ENCODE data around the gene AKR1B1. TPM values are rescaled to one million over a fixed set of nuclear protein-coding genes. Genes with fewer than 3 reads are reported as not detected.

Gene AKR1B1
- total and polyA plus RNA-seq, 2 of the 13 experiments (the other 11 are each of a cell fraction or from before 2014, with no cell fraction given), result 89.9 to 133 TPM

- TF ChIP-seq ZNF614 (CRISPR knock-in tag; IDR thresholded peaks at IDR 0.05; ENCODE audit: borderline replicate concordance) (peak; percentile 33), ZNF605 (CRISPR knock-in tag; IDR thresholded peaks at IDR 0.05) (0 out of 2 replicates have a peak, but pooled peaks have one; percentile 3), RFX5 (IDR thresholded peaks at IDR 0.05; ENCODE audit: low read depth, low read length) (peak; percentile 83), FOXA3 (CRISPR knock-in tag; IDR thresholded peaks at IDR 0.05) (peak; percentile 58), TBX2 (CRISPR knock-in tag; IDR thresholded peaks at IDR 0.05; ENCODE audit: borderline replicate concordance) (peak; percentile 60), SIX1 (CRISPR knock-in tag; IDR thresholded peaks at IDR 0.05; ENCODE audit: borderline replicate concordance) (0 out of 2 replicates have a peak, but pooled peaks have one; percentile 34), ZSCAN31 (CRISPR knock-in tag; IDR thresholded peaks at IDR 0.05; ENCODE audit: low read depth) (peak; percentile 54; the same call in 1 of the 2 replicates), ZNF225 (CRISPR knock-in tag; IDR thresholded peaks at IDR 0.05) (peak; percentile 74; the same call in 1 of the 2 replicates), CBX2 (IDR thresholded peaks at IDR 0.05; ENCODE audit: low read depth, low read length) (no peak), CBX2 (CRISPR knock-in tag; IDR thresholded peaks at IDR 0.05; ENCODE audit: low read depth) (no peak), RXRB (CRISPR knock-in tag; IDR thresholded peaks at IDR 0.05; ENCODE audit: borderline replicate concordance) (peak; percentile 58; the same call in 1 of the 2 replicates), CC2D1A (CRISPR knock-in tag; IDR thresholded peaks at IDR 0.05) (no peak), ZBTB33 (CRISPR knock-in tag; IDR thresholded peaks at IDR 0.05) (0 out of 2 replicates have a peak, but pooled peaks have one; percentile 29), RARA (CRISPR knock-in tag; IDR thresholded peaks at IDR 0.05) (no peak), ZUFSP (CRISPR knock-in tag; IDR thresholded peaks at IDR 0.05; ENCODE audit: borderline replicate concordance) (no peak), SALL1 (CRISPR knock-in tag; IDR thresholded peaks at IDR 0.05) (peak; percentile 33; the same call in 1 of the 2 replicates), ZNF331 (CRISPR knock-in tag; IDR thresholded peaks at IDR 0.05) (peak; percentile 44; the same call in 1 of the 2 replicates)
- TF ChIP-seq, protein P1, sequence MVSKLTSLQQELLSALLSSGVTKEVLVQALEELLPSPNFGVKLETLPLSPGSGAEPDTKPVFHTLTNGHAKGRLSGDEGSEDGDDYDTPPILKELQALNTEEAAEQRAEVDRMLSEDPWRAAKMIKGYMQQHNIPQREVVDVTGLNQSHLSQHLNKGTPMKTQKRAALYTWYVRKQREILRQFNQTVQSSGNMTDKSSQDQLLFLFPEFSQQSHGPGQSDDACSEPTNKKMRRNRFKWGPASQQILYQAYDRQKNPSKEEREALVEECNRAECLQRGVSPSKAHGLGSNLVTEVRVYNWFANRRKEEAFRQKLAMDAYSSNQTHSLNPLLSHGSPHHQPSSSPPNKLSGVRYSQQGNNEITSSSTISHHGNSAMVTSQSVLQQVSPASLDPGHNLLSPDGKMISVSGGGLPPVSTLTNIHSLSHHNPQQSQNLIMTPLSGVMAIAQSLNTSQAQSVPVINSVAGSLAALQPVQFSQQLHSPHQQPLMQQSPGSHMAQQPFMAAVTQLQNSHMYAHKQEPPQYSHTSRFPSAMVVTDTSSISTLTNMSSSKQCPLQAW (CRISPR knock-in tag; IDR thresholded peaks at IDR 0.05), result peak; percentile 71
- TF ChIP-seq, protein P2, sequence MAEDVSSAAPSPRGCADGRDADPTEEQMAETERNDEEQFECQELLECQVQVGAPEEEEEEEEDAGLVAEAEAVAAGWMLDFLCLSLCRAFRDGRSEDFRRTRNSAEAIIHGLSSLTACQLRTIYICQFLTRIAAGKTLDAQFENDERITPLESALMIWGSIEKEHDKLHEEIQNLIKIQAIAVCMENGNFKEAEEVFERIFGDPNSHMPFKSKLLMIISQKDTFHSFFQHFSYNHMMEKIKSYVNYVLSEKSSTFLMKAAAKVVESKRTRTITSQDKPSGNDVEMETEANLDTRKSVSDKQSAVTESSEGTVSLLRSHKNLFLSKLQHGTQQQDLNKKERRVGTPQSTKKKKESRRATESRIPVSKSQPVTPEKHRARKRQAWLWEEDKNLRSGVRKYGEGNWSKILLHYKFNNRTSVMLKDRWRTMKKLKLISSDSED (CRISPR knock-in tag; IDR thresholded peaks at IDR 0.05), result no peak
These were observed 26.4 kb downstream of the AKR1B1 start (continued) for GRCh38 chr7:134432296-134433152.

Measured in HepG2 (cell line).